Keratinocyte (primary cell): ENCODE data around the gene KIRREL2. TPM values are rescaled to one million over a fixed set of nuclear protein-coding genes. Genes with fewer than 3 reads are reported as not detected.
"Not testable (repeated sequence)": the region's sequence is repeated elsewhere in the genome, so short reads cannot be mapped to it uniquely, and the experiment has no call there.

Source experiments
- DNase-seq: peaks from one replicate; pipeline ENCODE4 v3.0.0-alpha.2; 2011; ENCODE audit warnings: low read depth, missing footprints, low spot score
- FAIRE-seq: peaks from 2 replicates; lab custom pipeline; 2011; peaks lifted over from hg19 to GRCh38; lab: Jason Lieb, UNC
- H2AFZ ChIP-seq: 2 replicates; pipeline ENCODE4 v1.6.0; 2012; ENCODE audit warnings: low read length, control low read depth, inconsistent platforms; ENCODE audit not compliant: control insufficient read depth
- H3K27ac ChIP-seq: 2 replicates; pipeline ENCODE4 v1.5.1; 2011; ENCODE audit warnings: low read length; ENCODE audit not compliant: control insufficient read depth, insufficient read depth
- H3K27me3 ChIP-seq: 3 replicates; pipeline ENCODE4 v1.6.0; 2011; ENCODE audit warnings: low read length; ENCODE audit not compliant: control insufficient read depth, insufficient read depth; ENCODE audit errors: extremely low read depth
- H3K36me3 ChIP-seq, 2 experiments: 2 replicates in 1 of 2; 3 replicates in 1 of 2; pipeline ENCODE4 v1.5.1; 2011; ENCODE audit warnings: low read length in 2 of 2, mild to moderate bottlenecking in 1 of 2; ENCODE audit not compliant: control insufficient read depth in 2 of 2, insufficient read depth in 2 of 2; ENCODE audit errors: extremely low read depth in 1 of 2
- H3K4me1 ChIP-seq: 3 replicates; pipeline ENCODE4 v1.5.1; 2011; ENCODE audit warnings: low read length; ENCODE audit not compliant: control insufficient read depth, insufficient read depth; ENCODE audit errors: extremely low read depth
- H3K4me2 ChIP-seq: 3 replicates; pipeline ENCODE4 v1.6.0; 2011; ENCODE audit warnings: low read depth, low read length; ENCODE audit not compliant: control insufficient read depth, insufficient read depth; ENCODE audit errors: extremely low read depth
- H3K4me3 ChIP-seq, 3 experiments: fragments of 200-600 bp in 1 of 3; sonication (generic) in 1 of 3; 2 replicates in 2 of 3; 3 replicates in 1 of 3; pipeline ENCODE4 v1.5.1; 2011 to 2016; ENCODE audit warnings: low read length in 3 of 3, mild to moderate bottlenecking in 3 of 3, control low read depth in 2 of 3, inconsistent platforms in 1 of 3, low read depth in 1 of 3, mixed read lengths in 1 of 3, mixed run types in 1 of 3, moderate library complexity in 1 of 3; ENCODE audit not compliant: control insufficient read depth in 2 of 3, insufficient read depth in 2 of 3; ENCODE audit errors: extremely low read depth in 1 of 3
- H3K79me2 ChIP-seq: 2 replicates; pipeline ENCODE4 v1.6.0; 2012; ENCODE audit warnings: low read length; ENCODE audit not compliant: control insufficient read depth, insufficient read depth
- H3K9ac ChIP-seq: 3 replicates; pipeline ENCODE4 v1.6.0; 2011; ENCODE audit warnings: low read length; ENCODE audit not compliant: control insufficient read depth, insufficient read depth; ENCODE audit errors: extremely low read depth
- H3K9me1 ChIP-seq: 3 replicates; pipeline ENCODE4 v1.6.0; 2011; ENCODE audit warnings: low read length; ENCODE audit not compliant: control insufficient read depth, insufficient read depth; ENCODE audit errors: extremely low read depth
- H3K9me3 ChIP-seq: 2 replicates; pipeline ENCODE4 v1.5.1; 2012; ENCODE audit warnings: low read depth, low read length; ENCODE audit not compliant: control insufficient read depth
- H4K20me1 ChIP-seq: 3 replicates; pipeline ENCODE4 v1.6.0; 2011; ENCODE audit warnings: low read length; ENCODE audit not compliant: control insufficient read depth, insufficient read depth; ENCODE audit errors: extremely low read depth
- CTCF ChIP-seq, 3 experiments: IDR thresholded peaks in 1 of 3; conservative IDR thresholded peaks in 1 of 3; optimal IDR thresholded peaks in 1 of 3; 2 replicates in 2 of 3; 3 replicates in 1 of 3; pipeline versions ENCODE3 to v1.5.1; 2011; ENCODE audit warnings: low read length in 3 of 3, mild to moderate bottlenecking in 3 of 3, moderate library complexity in 2 of 3, control low read depth in 1 of 3, inconsistent platforms in 1 of 3; ENCODE audit not compliant: insufficient read depth in 2 of 3; ENCODE audit errors: extremely low read depth in 1 of 3
- EZH2 ChIP-seq: IDR thresholded peaks from one replicate; pipeline ENCODE4 v1.6.1; 2012; ENCODE audit warnings: inconsistent platforms, mild to moderate bottlenecking, low read length, moderate library complexity
- dilution Hi-C: fragments of 300-500 bp; cut with MboI; formaldehyde crosslinking; loops from one replicate; pipeline ENCODE4 v1.7.0; 2020; ENCODE audit warnings: low sequenced_read_pairs; ENCODE audit not compliant: extremely low pct_ligation_motif_present
- polyA plus RNA-seq, 5 experiments: library from polyadenylated mRNA; depleted of rRNA in 3 of 5; stranded (reverse) in 3 of 5; stranded (forward) in 1 of 5; unstranded in 1 of 5; fragments of >200 nt; gene quantifications; 1 replicate in 1 of 5; 2 replicates in 3 of 5; 3 replicates in 1 of 5; pipeline versions ENCODE4 v1.2.1 to v1.2.3, GENCODE V29; 2011 to 2012; ENCODE audit warnings: missing spikeins in 2 of 5, low read depth in 1 of 5, low replicate concordance in 1 of 5

KIRREL2 gene
- polyA plus RNA-seq, 1 donor (not counting 4 experiments of a cell fraction or from before 2014, with no cell fraction given), result not detected

- Histone ChIP-seq H3K4me3 (no peak overlapping the region), H3K9me1 (no peaks in the 10 kb centered on the region), H3K27me3 (no peaks in the 10 kb centered on the region), H3K4me2 (no peak overlapping the region), H3K4me1 (no peaks in the 10 kb centered on the region), H3K27ac (no peak overlapping the region), H3K9me3 (no peaks in the 10 kb centered on the region), H4K20me1 (no peaks in the 10 kb centered on the region), H3K36me3 (peaks cover 15 to 32% of the 10 kb centered on the region in 2 experiments), H3K79me2 (no peaks in the 10 kb centered on the region), H3K9ac (no peak overlapping the region), H2AFZ (no peak overlapping the region)
- DNase-seq (no peak), FAIRE-seq (no peak)
- TF ChIP-seq EZH2 (no peak), CTCF (optimal IDR thresholded peaks at IDR 0.05 in 1 of 3, IDR thresholded peaks at IDR 0.05 in 1 of 3, conservative IDR thresholded peaks at IDR 0.05 in 1 of 3; ENCODE audit: extremely low read depth in 1 of 3, insufficient read depth in 2 of 3, low read length in 3 of 3) (no peak)
- dilution Hi-C loops, result no loop called here
These were observed 33.5 kb downstream of the KIRREL2 start for GRCh38 chr19:35890113-35890650.

- H3K4me2 ChIP-seq, dilution Hi-C loops, H2AFZ ChIP-seq, H3K27me3 ChIP-seq, H3K9ac ChIP-seq, H3K27ac ChIP-seq, H3K4me1 ChIP-seq, FAIRE-seq, DNase-seq, H3K9me3 ChIP-seq, H3K4me3 ChIP-seq, H3K9me1 ChIP-seq, H3K79me2 ChIP-seq, H4K20me1 ChIP-seq: not testable (repeated sequence)
- peaks cover 22 to 41% of the 10 kb centered on the region in 2 experiments for H3K36me3 ChIP-seq
These were observed 35.1 kb downstream of the KIRREL2 start for GRCh38 chr19:35891819-35892218.

GRCh38 chr19:35894342-35894741 lies 37.6 kb downstream of the KIRREL2 start:
- Histone ChIP-seq H3K9me1 (no peaks in the 10 kb centered on the region), H3K9ac (no peak overlapping the region), H3K36me3 (peaks cover 10 to 33% of the 10 kb centered on the region in 2 experiments), H3K4me1 (peaks cover 3% of the 10 kb centered on the region), H2AFZ (no peak overlapping the region), H3K27me3 (no peaks in the 10 kb centered on the region), H3K9me3 (no peaks in the 10 kb centered on the region), H3K4me3 (no peak overlapping the region), H3K4me2 (no peak overlapping the region), H4K20me1 (no peaks in the 10 kb centered on the region), H3K79me2 (peaks cover 19% of the 10 kb centered on the region), H3K27ac (no peak overlapping the region)
- FAIRE-seq (no peak), DNase-seq (no peak)
- dilution Hi-C loops, result no loop called here
- TF ChIP-seq EZH2 (no peak), CTCF (optimal IDR thresholded peaks at IDR 0.05 in 1 of 3, IDR thresholded peaks at IDR 0.05 in 1 of 3, conservative IDR thresholded peaks at IDR 0.05 in 1 of 3; ENCODE audit: extremely low read depth in 1 of 3, insufficient read depth in 2 of 3, low read length in 3 of 3) (no peak)
